Measurements from ENCODE around the gene NLRP10. TPM values are rescaled to one million over a fixed set of nuclear protein-coding genes. Genes with fewer than 3 reads are reported as not detected.
A peak's percentile ranks its signal among the peaks of the same experiment; 100 is the strongest.

Gene NLRP10
- polyA plus RNA-seq, 1 of the 3 experiments (the other 2 are of a cell fraction), result 0.05 TPM

DNA sequence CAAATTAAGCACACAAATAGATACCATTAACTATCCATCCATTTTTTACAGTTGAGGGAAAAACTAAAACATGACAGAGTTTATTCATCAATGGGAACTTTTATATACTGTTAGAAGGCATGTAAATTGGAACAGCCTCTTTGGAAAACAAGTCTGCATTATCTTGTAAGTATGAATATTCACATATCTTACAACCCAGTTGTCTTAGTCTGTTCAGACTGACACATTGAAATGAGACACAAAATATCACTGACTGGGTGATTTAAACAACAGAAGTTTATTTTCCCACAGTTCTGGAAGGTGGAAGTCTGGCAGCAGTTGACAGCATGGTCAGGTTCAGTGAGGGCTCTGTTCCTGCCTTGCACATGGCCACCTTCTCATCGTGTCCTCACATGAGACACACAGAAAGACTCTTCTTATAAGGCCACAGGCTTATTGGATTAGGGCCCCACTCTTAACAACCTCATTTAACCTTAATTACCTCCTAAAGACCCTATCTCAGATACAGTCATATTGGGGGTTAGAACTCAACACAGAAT lies 16.4 kb upstream of the NLRP10 start:
- no peak overlapping the region for H3K27ac ChIP-seq (ENCODE audit: low read depth in 2 of 2, low read length in 1 of 2)
- no peak overlapping the region for H3K4me3 ChIP-seq (ENCODE audit: low read depth in 2 of 2, low read length in 1 of 2)
- H3K4me2 ChIP-seq, result no peak overlapping the region
- CTCF ChIA-PET, result no interaction called here
- peaks cover 13% of the 10 kb centered on the region for H3F3A ChIP-seq (replicated peaks; ENCODE audit: insufficient read depth)
- H3K9me2 ChIP-seq, result no peaks in the 10 kb centered on the region
- POLR2A ChIA-PET, result no interaction called here
- no peaks in the 10 kb centered on the region for H3K79me2 ChIP-seq (ENCODE audit: insufficient read depth)
- H3K27me3 ChIP-seq (ENCODE audit: insufficient read depth), result no peaks in the 10 kb centered on the region
- TF ChIP-seq TAF1 (IDR thresholded peaks at IDR 0.05; ENCODE audit: borderline replicate concordance, low read depth, low read length) (no peak), RAD21 (IDR thresholded peaks at IDR 0.05; ENCODE audit: low read length) (no peak), FOXJ3 (CRISPR knock-in tag; IDR thresholded peaks at IDR 0.05) (no peak), GABPA (IDR thresholded peaks at IDR 0.05; ENCODE audit: low read depth) (no peak), POLR2AphosphoS5 (IDR thresholded peaks at IDR 0.05; ENCODE audit: low read depth, low read length) (no peak), EP300 (IDR thresholded peaks at IDR 0.05; ENCODE audit: borderline replicate concordance in 1 of 2, low read depth in 1 of 2, low read length in 1 of 2) (no peak), TEAD4 (IDR thresholded peaks at IDR 0.05; ENCODE audit: borderline replicate concordance, insufficient read depth) (no peak), FOSL2 (IDR thresholded peaks at IDR 0.05; ENCODE audit: borderline replicate concordance, low read depth) (no peak), RXRA (IDR thresholded peaks at IDR 0.05; ENCODE audit: borderline replicate concordance, low read depth) (no peak)
- TF ChIP-seq, protein P1, sequence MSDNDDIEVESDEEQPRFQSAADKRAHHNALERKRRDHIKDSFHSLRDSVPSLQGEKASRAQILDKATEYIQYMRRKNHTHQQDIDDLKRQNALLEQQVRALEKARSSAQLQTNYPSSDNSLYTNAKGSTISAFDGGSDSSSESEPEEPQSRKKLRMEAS (IDR thresholded peaks at IDR 0.05; ENCODE audit: low read depth), result no peak
- H4K20me1 ChIP-seq (ENCODE audit: insufficient read depth), result no peaks in the 10 kb centered on the region
- no peak overlapping the region for H2AFZ ChIP-seq (ENCODE audit: low read depth)
- H3K36me3 ChIP-seq (replicated peaks in 1 of 2; ENCODE audit: control insufficient read depth in 1 of 2, insufficient read depth in 2 of 2, low read length in 1 of 2), result no peaks in the 10 kb centered on the region
- no peaks in the 10 kb centered on the region for H3K9me3 ChIP-seq
- DNase-seq, result no peak
- WGBS (ENCODE audit: low lambda C conversion rate), result 25% methylated on average over 1 of the region's 1 CpG
- no peak overlapping the region for H3K9ac ChIP-seq
- no peaks in the 10 kb centered on the region for H3K4me1 ChIP-seq (ENCODE audit: control insufficient read depth in 1 of 2, insufficient read depth in 2 of 2, low read depth in 1 of 2, low read length in 1 of 2)

DNA sequence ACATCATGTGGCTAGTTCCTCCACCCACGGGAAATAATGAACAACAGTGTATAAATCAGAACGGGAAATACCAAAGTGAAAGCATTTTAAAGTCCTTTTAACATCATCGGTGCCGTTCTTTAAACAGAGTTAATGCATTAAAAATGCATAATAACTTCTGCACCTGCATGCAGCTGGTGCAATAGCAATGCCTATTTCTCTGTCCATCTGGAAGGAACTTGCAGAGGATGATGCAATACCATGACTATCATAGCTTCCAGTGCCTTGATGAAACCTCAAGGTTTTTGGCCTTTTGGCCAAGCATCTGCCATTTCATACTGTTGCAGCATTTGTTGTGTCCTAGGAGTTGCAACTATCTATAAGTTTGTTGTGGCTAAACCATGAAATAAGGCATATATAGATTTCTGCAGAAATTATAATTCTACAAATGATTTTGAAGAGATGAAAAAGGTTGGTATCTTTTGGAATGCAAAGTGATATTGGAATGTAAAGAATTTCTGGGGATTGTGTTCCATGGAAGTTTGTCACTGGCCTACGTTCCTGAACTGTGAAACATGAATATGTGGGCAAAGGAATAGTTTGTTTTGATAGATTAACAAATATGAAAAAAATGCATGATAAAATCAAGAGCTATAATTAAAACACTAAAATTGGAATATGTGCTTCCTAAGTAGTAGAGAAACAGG lies 12.1 kb upstream of the NLRP10 start:
- ChIA-PET CTCF (interaction anchor here (4.0 kb wide), 1 partner anchor 9 kb away, joined by 35 read pairs; the partner anchor contains the start of gene EIF3F), POLR2A (no interaction called here)
- Histone ChIP-seq H3F3A (replicated peaks; ENCODE audit: insufficient read depth) (peaks cover 23% of the 10 kb centered on the region), H3K4me2 (peak overlapping the region; percentile 22; the same call in 1 of the 2 replicates), H2AFZ (ENCODE audit: low read depth) (no peak overlapping the region), H3K9me2 (no peaks in the 10 kb centered on the region), H3K9me3 (no peaks in the 10 kb centered on the region), H3K4me1 (ENCODE audit: control insufficient read depth in 1 of 2, insufficient read depth in 2 of 2, low read depth in 1 of 2, low read length in 1 of 2) (no peaks in the 10 kb centered on the region), H3K79me2 (ENCODE audit: insufficient read depth) (no peaks in the 10 kb centered on the region), H3K36me3 (replicated peaks in 1 of 2; ENCODE audit: control insufficient read depth in 1 of 2, insufficient read depth in 2 of 2, low read length in 1 of 2) (no peaks in the 10 kb centered on the region), H4K20me1 (ENCODE audit: insufficient read depth) (no peaks in the 10 kb centered on the region), H3K27me3 (ENCODE audit: insufficient read depth) (no peaks in the 10 kb centered on the region), H3K9ac (no peak overlapping the region), H3K4me3 (ENCODE audit: low read depth in 2 of 2, low read length in 1 of 2) (no peak overlapping the region), H3K27ac (ENCODE audit: low read depth in 2 of 2, low read length in 1 of 2) (peak overlapping the region in 1 of 2 experiments; percentile 43; a peak in 2 of 4 replicates)
- 5% methylated on average over 5 of the region's 5 CpGs for WGBS (ENCODE audit: low lambda C conversion rate)
- no peak for DNase-seq
- TF ChIP-seq EP300 (IDR thresholded peaks at IDR 0.05; ENCODE audit: borderline replicate concordance in 1 of 2, low read depth in 1 of 2, low read length in 1 of 2) (peak in 1 of 2 experiments; percentile 72; a peak in 2 of 4 replicates), MXI1 (IDR thresholded peaks at IDR 0.05; ENCODE audit: low read depth, low read length) (no peak), GABPA (IDR thresholded peaks at IDR 0.05; ENCODE audit: low read depth) (0 out of 2 replicates have a peak, but pooled peaks have one; percentile 15), JUND (IDR thresholded peaks at IDR 0.05) (peak; percentile 51; the same call in 1 of the 2 replicates), YY1 (IDR thresholded peaks at IDR 0.05; ENCODE audit: low read depth) (no peak), NFIC (IDR thresholded peaks at IDR 0.05; ENCODE audit: borderline replicate concordance) (peak; percentile 55; the same call in 1 of the 2 replicates), RFX5 (IDR thresholded peaks at IDR 0.05; ENCODE audit: low read length) (no peak), TEAD4 (IDR thresholded peaks at IDR 0.05; ENCODE audit: borderline replicate concordance, insufficient read depth) (peak; percentile 89), FOSL2 (IDR thresholded peaks at IDR 0.05; ENCODE audit: borderline replicate concordance, low read depth) (peak; percentile 55; the same call in 1 of the 2 replicates)
- TF ChIP-seq, protein P2, sequence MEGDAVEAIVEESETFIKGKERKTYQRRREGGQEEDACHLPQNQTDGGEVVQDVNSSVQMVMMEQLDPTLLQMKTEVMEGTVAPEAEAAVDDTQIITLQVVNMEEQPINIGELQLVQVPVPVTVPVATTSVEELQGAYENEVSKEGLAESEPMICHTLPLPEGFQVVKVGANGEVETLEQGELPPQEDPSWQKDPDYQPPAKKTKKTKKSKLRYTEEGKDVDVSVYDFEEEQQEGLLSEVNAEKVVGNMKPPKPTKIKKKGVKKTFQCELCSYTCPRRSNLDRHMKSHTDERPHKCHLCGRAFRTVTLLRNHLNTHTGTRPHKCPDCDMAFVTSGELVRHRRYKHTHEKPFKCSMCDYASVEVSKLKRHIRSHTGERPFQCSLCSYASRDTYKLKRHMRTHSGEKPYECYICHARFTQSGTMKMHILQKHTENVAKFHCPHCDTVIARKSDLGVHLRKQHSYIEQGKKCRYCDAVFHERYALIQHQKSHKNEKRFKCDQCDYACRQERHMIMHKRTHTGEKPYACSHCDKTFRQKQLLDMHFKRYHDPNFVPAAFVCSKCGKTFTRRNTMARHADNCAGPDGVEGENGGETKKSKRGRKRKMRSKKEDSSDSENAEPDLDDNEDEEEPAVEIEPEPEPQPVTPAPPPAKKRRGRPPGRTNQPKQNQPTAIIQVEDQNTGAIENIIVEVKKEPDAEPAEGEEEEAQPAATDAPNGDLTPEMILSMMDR (IDR thresholded peaks at IDR 0.05), result no peak
- TF ChIP-seq, protein P3, sequence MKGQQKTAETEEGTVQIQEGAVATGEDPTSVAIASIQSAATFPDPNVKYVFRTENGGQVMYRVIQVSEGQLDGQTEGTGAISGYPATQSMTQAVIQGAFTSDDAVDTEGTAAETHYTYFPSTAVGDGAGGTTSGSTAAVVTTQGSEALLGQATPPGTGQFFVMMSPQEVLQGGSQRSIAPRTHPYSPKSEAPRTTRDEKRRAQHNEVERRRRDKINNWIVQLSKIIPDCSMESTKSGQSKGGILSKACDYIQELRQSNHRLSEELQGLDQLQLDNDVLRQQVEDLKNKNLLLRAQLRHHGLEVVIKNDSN (IDR thresholded peaks at IDR 0.05; ENCODE audit: borderline replicate concordance, low read depth), result no peak
- TF ChIP-seq, protein P4, sequence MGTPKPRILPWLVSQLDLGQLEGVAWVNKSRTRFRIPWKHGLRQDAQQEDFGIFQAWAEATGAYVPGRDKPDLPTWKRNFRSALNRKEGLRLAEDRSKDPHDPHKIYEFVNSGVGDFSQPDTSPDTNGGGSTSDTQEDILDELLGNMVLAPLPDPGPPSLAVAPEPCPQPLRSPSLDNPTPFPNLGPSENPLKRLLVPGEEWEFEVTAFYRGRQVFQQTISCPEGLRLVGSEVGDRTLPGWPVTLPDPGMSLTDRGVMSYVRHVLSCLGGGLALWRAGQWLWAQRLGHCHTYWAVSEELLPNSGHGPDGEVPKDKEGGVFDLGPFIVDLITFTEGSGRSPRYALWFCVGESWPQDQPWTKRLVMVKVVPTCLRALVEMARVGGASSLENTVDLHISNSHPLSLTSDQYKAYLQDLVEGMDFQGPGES (IDR thresholded peaks at IDR 0.05; ENCODE audit: low read depth, low read length), result no peak
- TF ChIP-seq, protein P1 (IDR thresholded peaks at IDR 0.05; ENCODE audit: low read depth), result peak; percentile 64
- TF ChIP-seq, protein P5, sequence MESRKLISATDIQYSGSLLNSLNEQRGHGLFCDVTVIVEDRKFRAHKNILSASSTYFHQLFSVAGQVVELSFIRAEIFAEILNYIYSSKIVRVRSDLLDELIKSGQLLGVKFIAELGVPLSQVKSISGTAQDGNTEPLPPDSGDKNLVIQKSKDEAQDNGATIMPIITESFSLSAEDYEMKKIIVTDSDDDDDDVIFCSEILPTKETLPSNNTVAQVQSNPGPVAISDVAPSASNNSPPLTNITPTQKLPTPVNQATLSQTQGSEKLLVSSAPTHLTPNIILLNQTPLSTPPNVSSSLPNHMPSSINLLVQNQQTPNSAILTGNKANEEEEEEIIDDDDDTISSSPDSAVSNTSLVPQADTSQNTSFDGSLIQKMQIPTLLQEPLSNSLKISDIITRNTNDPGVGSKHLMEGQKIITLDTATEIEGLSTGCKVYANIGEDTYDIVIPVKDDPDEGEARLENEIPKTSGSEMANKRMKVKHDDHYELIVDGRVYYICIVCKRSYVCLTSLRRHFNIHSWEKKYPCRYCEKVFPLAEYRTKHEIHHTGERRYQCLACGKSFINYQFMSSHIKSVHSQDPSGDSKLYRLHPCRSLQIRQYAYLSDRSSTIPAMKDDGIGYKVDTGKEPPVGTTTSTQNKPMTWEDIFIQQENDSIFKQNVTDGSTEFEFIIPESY (IDR thresholded peaks at IDR 0.05; ENCODE audit: borderline replicate concordance, low read depth), result no peak

Measured in SK-N-SH (cell line).